ENCODE results near the gene B3GAT1. TPM values are rescaled to one million over a fixed set of nuclear protein-coding genes. Genes with fewer than 3 reads are reported as not detected.
"Not testable (repeated sequence)": the region's sequence is repeated elsewhere in the genome, so short reads cannot be mapped to it uniquely, and the experiment has no call there.

B3GAT1 gene
- total and polyA plus RNA-seq, 12 donors, result 0.04 to 0.60 (median 0.08) TPM; not detected in 6

GRCh38 chr11:134459246-134460061 is 47.4 kb upstream of the B3GAT1 start:
- no peak for TF ChIP-seq CTCF (IDR thresholded peaks at IDR 0.05)
- no peaks in the 10 kb centered on the region for H3K4me1 ChIP-seq
- 45% methylated on average over 10 of the region's 10 CpGs for WGBS, 2 donors
- no peak overlapping the region for H3K4me3 ChIP-seq
- peaks cover 0 to 20% (median 11%) of the 10 kb centered on the region in 11 donors for H3K9me3 ChIP-seq
- intact Hi-C loops (cut with DNase I), result no loop called here
- H3K27ac ChIP-seq, result no peak overlapping the region
- H3K36me3 ChIP-seq, result no peaks in the 10 kb centered on the region
- H3K27me3 ChIP-seq, result peaks cover 0 to 22% (median 15%) of the 10 kb centered on the region in 7 donors
- no peak for DNase-seq
- ATAC-seq, result no peak

GRCh38 chr11:134457411-134458007 is 45.5 kb upstream of the B3GAT1 start:
- H3K36me3 ChIP-seq; DNase-seq; H3K27me3 ChIP-seq; intact Hi-C loops (cut with DNase I); H3K27ac ChIP-seq; H3K4me1 ChIP-seq; ATAC-seq; H3K4me3 ChIP-seq: not testable (repeated sequence)
- 70 to 90% methylated on average over 2 of the region's 2 CpGs for WGBS, 2 donors
- H3K9me3 ChIP-seq, result peaks cover 0 to 23% (median 11%) of the 10 kb centered on the region in 11 donors

- TF ChIP-seq CTCF (IDR thresholded peaks at IDR 0.05), result no peak
- H3K27ac ChIP-seq, result no peak overlapping the region
- 77 to 78% methylated on average over 3 of the region's 3 CpGs for WGBS, 2 donors
- no peaks in the 10 kb centered on the region for H3K4me1 ChIP-seq
- ATAC-seq, result no peak
- peaks cover 0 to 23% (median 11%) of the 10 kb centered on the region in 11 donors for H3K9me3 ChIP-seq
- no peak for DNase-seq
- no peaks in the 10 kb centered on the region for H3K36me3 ChIP-seq
- H3K27me3 ChIP-seq, result peaks cover 0 to 6% (median 0%) of the 10 kb centered on the region in 7 donors
- intact Hi-C loops (cut with DNase I), result no loop called here
- no peak overlapping the region for H3K4me3 ChIP-seq
These were observed 43.5 kb upstream of the B3GAT1 start for GRCh38 chr11:134455516-134455915.

DNA sequence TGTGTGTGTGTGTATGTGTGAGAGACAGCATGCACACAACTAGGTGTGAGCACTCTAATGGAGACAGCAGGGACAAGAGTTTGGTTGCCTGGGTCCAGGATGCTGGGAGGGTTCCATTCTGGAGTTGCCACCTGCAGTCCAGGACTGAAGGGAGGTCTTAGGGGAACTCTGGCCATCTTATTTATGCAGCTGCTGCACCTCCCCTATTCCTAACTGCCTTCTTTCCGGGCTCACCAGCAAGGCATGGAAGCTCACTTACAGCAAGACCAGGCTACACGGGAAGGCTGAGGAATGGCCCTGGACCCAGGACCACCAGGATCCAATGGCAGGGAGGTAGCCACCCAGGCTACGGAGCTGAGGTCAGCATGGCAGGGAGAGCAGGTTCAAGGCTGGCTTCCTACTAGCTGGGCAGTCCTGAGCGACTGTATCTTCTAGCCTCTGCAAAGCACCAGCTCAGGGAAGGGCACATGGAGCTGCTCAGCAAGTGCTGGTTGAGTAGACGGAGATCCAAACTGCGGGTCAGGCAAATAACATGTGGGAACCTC is 42.2 kb upstream of the B3GAT1 start:
- DNase-seq, result no peak
- H3K9me3 ChIP-seq, result peaks cover 0 to 23% (median 11%) of the 10 kb centered on the region in 11 donors
- TF ChIP-seq CTCF (IDR thresholded peaks at IDR 0.05), result no peak
- 78 to 83% methylated on average over 6 of the region's 6 CpGs for WGBS, 2 donors
- H3K4me3 ChIP-seq, result no peak overlapping the region
- H3K4me1 ChIP-seq, result no peaks in the 10 kb centered on the region
- peaks cover 0 to 11% (median 0%) of the 10 kb centered on the region in 7 donors for H3K27me3 ChIP-seq
- H3K36me3 ChIP-seq, result no peaks in the 10 kb centered on the region
- no peak for ATAC-seq
- no peak overlapping the region for H3K27ac ChIP-seq
- intact Hi-C loops (cut with DNase I), result no loop called here

Measured in heart right ventricle (tissue), 16 donors.